ENCODE data around the gene NCAPD2. TPM values are rescaled to one million over a fixed set of nuclear protein-coding genes. Genes with fewer than 3 reads are reported as not detected.
A peak's percentile ranks its signal among the peaks of the same experiment; 100 is the strongest.

Gene NCAPD2
- total RNA-seq, 1 donor from 2014 or later, result 23.0 TPM

- Histone ChIP-seq H3K27ac (ENCODE audit: low read depth, low read length) (peak overlapping the region; percentile 97), H3K36me3 (ENCODE audit: control insufficient read depth in 3 of 3, insufficient read depth in 3 of 3, low read length in 3 of 3) (peaks cover 45 to 52% (median 45%) of the 10 kb centered on the region in 3 donors), H3K4me3 (ENCODE audit: low read length in 3 of 3) (no peak overlapping the region), H3K9me3 (ENCODE audit: control insufficient read depth in 3 of 3, low read length in 3 of 3) (no peaks in the 10 kb centered on the region), H3K9ac (ENCODE audit: low read depth in 1 of 3, low read length in 3 of 3) (peak overlapping the region in 2 of 3 donors; percentile 2 to 98), H3K4me1 (ENCODE audit: control insufficient read depth in 3 of 3, insufficient read depth in 3 of 3, low read length in 3 of 3) (peaks cover 64 to 84% (median 70%) of the 10 kb centered on the region in 3 donors), H3K27me3 (ENCODE audit: control insufficient read depth in 3 of 3, insufficient read depth in 3 of 3, low read length in 3 of 3) (no peaks in the 10 kb centered on the region)
These were observed 45.4 kb downstream of the NCAPD2 start for GRCh38 chr12:6539314-6539682.

- H3K36me3 ChIP-seq (ENCODE audit: control insufficient read depth in 3 of 3, insufficient read depth in 3 of 3, low read length in 3 of 3), result peaks cover 48 to 55% (median 50%) of the 10 kb centered on the region in 3 donors
- no peaks in the 10 kb centered on the region for H3K27me3 ChIP-seq (ENCODE audit: control insufficient read depth in 3 of 3, insufficient read depth in 3 of 3, low read length in 3 of 3)
- H3K27ac ChIP-seq (ENCODE audit: low read depth, low read length), result peak overlapping the region; percentile 76
- peak overlapping the region; percentile 2 to 34 (median 5) for H3K9ac ChIP-seq (ENCODE audit: low read depth in 1 of 3, low read length in 3 of 3)
- peak overlapping the region in 1 of 3 donors; percentile 22 for H3K4me3 ChIP-seq (ENCODE audit: low read length in 3 of 3)
- no peaks in the 10 kb centered on the region for H3K9me3 ChIP-seq (ENCODE audit: control insufficient read depth in 3 of 3, low read length in 3 of 3)
- H3K4me1 ChIP-seq (ENCODE audit: control insufficient read depth in 3 of 3, insufficient read depth in 3 of 3, low read length in 3 of 3), result peaks cover 64 to 83% (median 72%) of the 10 kb centered on the region in 3 donors
These were observed 45.8 kb downstream of the NCAPD2 start for GRCh38 chr12:6539707-6540134.

- peaks cover 64 to 77% (median 72%) of the 10 kb centered on the region in 3 donors for H3K4me1 ChIP-seq (ENCODE audit: control insufficient read depth in 3 of 3, insufficient read depth in 3 of 3, low read length in 3 of 3)
- peak overlapping the region in 2 of 3 donors; percentile 7 to 35 for H3K4me3 ChIP-seq (ENCODE audit: low read length in 3 of 3)
- no peaks in the 10 kb centered on the region for H3K27me3 ChIP-seq (ENCODE audit: control insufficient read depth in 3 of 3, insufficient read depth in 3 of 3, low read length in 3 of 3)
These were observed 46.4 kb downstream of the NCAPD2 start for GRCh38 chr12:6540181-6540877.

GRCh38 chr12:6541371-6542165 lies 47.7 kb downstream of the NCAPD2 start:
- peak overlapping the region; percentile 32 to 65 (median 34) for H3K9ac ChIP-seq (ENCODE audit: low read depth in 1 of 3, low read length in 3 of 3)
- peak overlapping the region; percentile 76 for H3K27ac ChIP-seq (ENCODE audit: low read depth, low read length)
- H3K4me3 ChIP-seq (ENCODE audit: low read length in 3 of 3), result peak overlapping the region in 2 of 3 donors; percentile 9 to 13
- H3K27me3 ChIP-seq (ENCODE audit: control insufficient read depth in 3 of 3, insufficient read depth in 3 of 3, low read length in 3 of 3), result no peaks in the 10 kb centered on the region
- peaks cover 42 to 51% (median 46%) of the 10 kb centered on the region in 3 donors for H3K36me3 ChIP-seq (ENCODE audit: control insufficient read depth in 3 of 3, insufficient read depth in 3 of 3, low read length in 3 of 3)
- no peaks in the 10 kb centered on the region for H3K9me3 ChIP-seq (ENCODE audit: control insufficient read depth in 3 of 3, low read length in 3 of 3)
- peaks cover 52 to 66% (median 60%) of the 10 kb centered on the region in 3 donors for H3K4me1 ChIP-seq (ENCODE audit: control insufficient read depth in 3 of 3, insufficient read depth in 3 of 3, low read length in 3 of 3)

More at GRCh38 chr12:6540181-6540877, 46.4 kb downstream of the NCAPD2 start:
- H3K36me3 ChIP-seq (ENCODE audit: control insufficient read depth in 3 of 3, insufficient read depth in 3 of 3, low read length in 3 of 3), result peaks cover 43 to 50% (median 49%) of the 10 kb centered on the region in 3 donors
- peak overlapping the region; percentile 76 for H3K27ac ChIP-seq (ENCODE audit: low read depth, low read length)
- peak overlapping the region; percentile 5 to 45 (median 34) for H3K9ac ChIP-seq (ENCODE audit: low read depth in 1 of 3, low read length in 3 of 3)
- no peaks in the 10 kb centered on the region for H3K9me3 ChIP-seq (ENCODE audit: control insufficient read depth in 3 of 3, low read length in 3 of 3)

- Histone ChIP-seq H3K36me3 (ENCODE audit: control insufficient read depth in 3 of 3, insufficient read depth in 3 of 3, low read length in 3 of 3) (peaks cover 37 to 49% (median 41%) of the 10 kb centered on the region in 3 donors), H3K9ac (ENCODE audit: low read depth in 1 of 3, low read length in 3 of 3) (peak overlapping the region in 2 of 3 donors; percentile 34 to 65), H3K9me3 (ENCODE audit: control insufficient read depth in 3 of 3, low read length in 3 of 3) (no peaks in the 10 kb centered on the region), H3K27ac (ENCODE audit: low read depth, low read length) (peak overlapping the region; percentile 76), H3K4me1 (ENCODE audit: control insufficient read depth in 3 of 3, insufficient read depth in 3 of 3, low read length in 3 of 3) (peaks cover 44 to 57% (median 51%) of the 10 kb centered on the region in 3 donors), H3K27me3 (ENCODE audit: control insufficient read depth in 3 of 3, insufficient read depth in 3 of 3, low read length in 3 of 3) (no peaks in the 10 kb centered on the region), H3K4me3 (ENCODE audit: low read length in 3 of 3) (no peak overlapping the region)
These were observed 48.5 kb downstream of the NCAPD2 start for GRCh38 chr12:6542209-6543009.

GRCh38 chr12:6546016-6546415 lies 52.1 kb downstream of the NCAPD2 start:
- Histone ChIP-seq H3K27me3 (ENCODE audit: control insufficient read depth in 3 of 3, insufficient read depth in 3 of 3, low read length in 3 of 3) (no peaks in the 10 kb centered on the region), H3K4me3 (ENCODE audit: low read length in 3 of 3) (no peak overlapping the region), H3K9ac (ENCODE audit: low read depth in 1 of 3, low read length in 3 of 3) (no peak overlapping the region), H3K4me1 (ENCODE audit: control insufficient read depth in 3 of 3, insufficient read depth in 3 of 3, low read length in 3 of 3) (peaks cover 43 to 54% (median 45%) of the 10 kb centered on the region in 3 donors), H3K9me3 (ENCODE audit: control insufficient read depth in 3 of 3, low read length in 3 of 3) (no peaks in the 10 kb centered on the region), H3K27ac (ENCODE audit: low read depth, low read length) (no peak overlapping the region), H3K36me3 (ENCODE audit: control insufficient read depth in 3 of 3, insufficient read depth in 3 of 3, low read length in 3 of 3) (peaks cover 32 to 58% (median 46%) of the 10 kb centered on the region in 3 donors)

- H3K4me1 ChIP-seq (ENCODE audit: control insufficient read depth in 3 of 3, insufficient read depth in 3 of 3, low read length in 3 of 3), result peaks cover 46 to 54% (median 46%) of the 10 kb centered on the region in 3 donors
- no peaks in the 10 kb centered on the region for H3K9me3 ChIP-seq (ENCODE audit: control insufficient read depth in 3 of 3, low read length in 3 of 3)
- H3K27ac ChIP-seq (ENCODE audit: low read depth, low read length), result peak overlapping the region; percentile 99
- peaks cover 32 to 55% (median 44%) of the 10 kb centered on the region in 3 donors for H3K36me3 ChIP-seq (ENCODE audit: control insufficient read depth in 3 of 3, insufficient read depth in 3 of 3, low read length in 3 of 3)
- H3K9ac ChIP-seq (ENCODE audit: low read depth in 1 of 3, low read length in 3 of 3), result no peak overlapping the region
- no peaks in the 10 kb centered on the region for H3K27me3 ChIP-seq (ENCODE audit: control insufficient read depth in 3 of 3, insufficient read depth in 3 of 3, low read length in 3 of 3)
- no peak overlapping the region for H3K4me3 ChIP-seq (ENCODE audit: low read length in 3 of 3)
These were observed 53.7 kb downstream of the NCAPD2 start for GRCh38 chr12:6547566-6547965.

GRCh38 chr12:6547987-6548386 lies 54.1 kb downstream of the NCAPD2 start:
- H3K4me1 ChIP-seq (ENCODE audit: control insufficient read depth in 3 of 3, insufficient read depth in 3 of 3, low read length in 3 of 3), result peaks cover 50 to 54% (median 50%) of the 10 kb centered on the region in 3 donors

GRCh38 chr12:6548556-6548955 lies 54.7 kb downstream of the NCAPD2 start:
- Histone ChIP-seq H3K27me3 (ENCODE audit: control insufficient read depth in 3 of 3, insufficient read depth in 3 of 3, low read length in 3 of 3) (no peaks in the 10 kb centered on the region), H3K27ac (ENCODE audit: low read depth, low read length) (peak overlapping the region; percentile 99), H3K4me3 (ENCODE audit: low read length in 3 of 3) (no peak overlapping the region), H3K9ac (ENCODE audit: low read depth in 1 of 3, low read length in 3 of 3) (no peak overlapping the region), H3K9me3 (ENCODE audit: control insufficient read depth in 3 of 3, low read length in 3 of 3) (no peaks in the 10 kb centered on the region), H3K36me3 (ENCODE audit: control insufficient read depth in 3 of 3, insufficient read depth in 3 of 3, low read length in 3 of 3) (peaks cover 32 to 46% (median 40%) of the 10 kb centered on the region in 3 donors), H3K4me1 (ENCODE audit: control insufficient read depth in 3 of 3, insufficient read depth in 3 of 3, low read length in 3 of 3) (peaks cover 56 to 58% (median 56%) of the 10 kb centered on the region in 3 donors)

More at GRCh38 chr12:6547987-6548386, 54.1 kb downstream of the NCAPD2 start:
- Histone ChIP-seq H3K4me3 (ENCODE audit: low read length in 3 of 3) (no peak overlapping the region), H3K36me3 (ENCODE audit: control insufficient read depth in 3 of 3, insufficient read depth in 3 of 3, low read length in 3 of 3) (peaks cover 32 to 50% (median 42%) of the 10 kb centered on the region in 3 donors), H3K9ac (ENCODE audit: low read depth in 1 of 3, low read length in 3 of 3) (no peak overlapping the region), H3K9me3 (ENCODE audit: control insufficient read depth in 3 of 3, low read length in 3 of 3) (no peaks in the 10 kb centered on the region), H3K27ac (ENCODE audit: low read depth, low read length) (peak overlapping the region; percentile 99), H3K27me3 (ENCODE audit: control insufficient read depth in 3 of 3, insufficient read depth in 3 of 3, low read length in 3 of 3) (no peaks in the 10 kb centered on the region)

All from skeletal muscle tissue (tissue), 4 donors.